Endothelial cell (in vitro differentiated cells): ENCODE results near the gene NHP2. TPM values are rescaled to one million over a fixed set of nuclear protein-coding genes. Genes with fewer than 3 reads are reported as not detected.

Source experiments
- DNase-seq: peaks from one replicate; pipeline ENCODE4 v3.0.0; 2021; ENCODE audit warnings: low spot score
- H3K27ac Mint-ChIP-seq: one replicate; pipeline ENCODE4 v1.8.0; 2021; ENCODE audit warnings: mixed read lengths, inconsistent platforms; ENCODE audit not compliant: unreplicated experiment
- H3K27me3 Mint-ChIP-seq: one replicate; pipeline ENCODE4 v1.8.0; 2021; ENCODE audit warnings: mild to moderate bottlenecking, moderate library complexity, mixed read lengths, inconsistent platforms; ENCODE audit not compliant: unreplicated experiment
- H3K36me3 Mint-ChIP-seq: one replicate; pipeline ENCODE4 v1.8.0; 2021; ENCODE audit warnings: mild to moderate bottlenecking, low read depth, mixed read lengths, inconsistent platforms; ENCODE audit not compliant: unreplicated experiment
- H3K4me1 Mint-ChIP-seq: one replicate; pipeline ENCODE4 v1.8.0; 2021; ENCODE audit warnings: mild to moderate bottlenecking, mixed read lengths, inconsistent platforms; ENCODE audit not compliant: unreplicated experiment
- H3K4me3 Mint-ChIP-seq: one replicate; pipeline ENCODE4 v1.8.0; 2021; ENCODE audit warnings: mild to moderate bottlenecking, mixed read lengths, inconsistent platforms; ENCODE audit not compliant: unreplicated experiment
- H3K9me3 Mint-ChIP-seq: one replicate; pipeline ENCODE4 v1.8.0; 2021; ENCODE audit warnings: mixed read lengths, inconsistent platforms; ENCODE audit not compliant: unreplicated experiment
- total RNA-seq: library from RNA; stranded (reverse); fragmentation: NEBNext Ultra II Directional; extraction: Animal tissue kit (Norgen Biotek cat#: 25700); gene quantifications from one replicate; pipeline ENCODE4 v1.2.1, GENCODE V29; 2021; ENCODE audit not compliant: unreplicated experiment
- TF ChIP-seq, protein P1 (sequence below): fragments of 200-600 bp; sonication (generic); IDR thresholded peaks from one replicate; pipeline ENCODE4 v1.5.0; 2021; ENCODE audit warnings: antibody characterized with exemption; ENCODE audit not compliant: unreplicated experiment

NHP2 gene
- total RNA-seq, 1 donor from 2014 or later = 84.7 TPM

DNA sequence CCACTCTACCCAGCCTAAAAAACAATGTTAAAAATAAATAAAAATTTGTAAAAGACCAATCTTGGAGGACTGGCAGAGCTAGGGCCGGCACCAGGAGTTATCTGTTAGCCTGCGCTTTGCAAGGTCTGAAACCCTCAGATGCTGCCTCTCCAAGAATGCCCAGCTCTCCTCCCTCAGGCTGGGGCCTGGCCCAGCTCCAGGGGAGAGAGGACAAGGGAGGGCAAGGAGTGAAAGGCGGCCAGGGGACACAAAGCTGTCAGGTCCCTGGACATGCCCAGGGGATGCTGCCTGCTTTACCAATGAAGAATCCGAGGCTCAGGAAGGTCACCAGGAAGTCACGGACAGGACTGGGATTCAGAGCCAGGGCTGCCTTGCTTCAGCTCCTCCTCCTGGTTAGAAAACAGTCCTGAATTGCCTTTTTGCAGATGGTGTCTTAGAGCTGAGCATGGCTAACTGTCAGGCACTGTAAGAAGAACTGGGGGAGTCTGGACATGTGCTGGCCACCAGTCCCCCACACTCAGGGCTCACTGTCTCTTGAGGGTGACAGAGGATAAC is 45.9 kb downstream of the NHP2 start:
- peaks cover 13% of the 10 kb centered on the region for H3K4me1 Mint-ChIP-seq
- peaks cover 4% of the 10 kb centered on the region for H3K27me3 Mint-ChIP-seq
- H3K9me3 Mint-ChIP-seq = no peaks in the 10 kb centered on the region
- H3K4me3 Mint-ChIP-seq = no peak overlapping the region
- TF ChIP-seq, protein P1, sequence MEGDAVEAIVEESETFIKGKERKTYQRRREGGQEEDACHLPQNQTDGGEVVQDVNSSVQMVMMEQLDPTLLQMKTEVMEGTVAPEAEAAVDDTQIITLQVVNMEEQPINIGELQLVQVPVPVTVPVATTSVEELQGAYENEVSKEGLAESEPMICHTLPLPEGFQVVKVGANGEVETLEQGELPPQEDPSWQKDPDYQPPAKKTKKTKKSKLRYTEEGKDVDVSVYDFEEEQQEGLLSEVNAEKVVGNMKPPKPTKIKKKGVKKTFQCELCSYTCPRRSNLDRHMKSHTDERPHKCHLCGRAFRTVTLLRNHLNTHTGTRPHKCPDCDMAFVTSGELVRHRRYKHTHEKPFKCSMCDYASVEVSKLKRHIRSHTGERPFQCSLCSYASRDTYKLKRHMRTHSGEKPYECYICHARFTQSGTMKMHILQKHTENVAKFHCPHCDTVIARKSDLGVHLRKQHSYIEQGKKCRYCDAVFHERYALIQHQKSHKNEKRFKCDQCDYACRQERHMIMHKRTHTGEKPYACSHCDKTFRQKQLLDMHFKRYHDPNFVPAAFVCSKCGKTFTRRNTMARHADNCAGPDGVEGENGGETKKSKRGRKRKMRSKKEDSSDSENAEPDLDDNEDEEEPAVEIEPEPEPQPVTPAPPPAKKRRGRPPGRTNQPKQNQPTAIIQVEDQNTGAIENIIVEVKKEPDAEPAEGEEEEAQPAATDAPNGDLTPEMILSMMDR = no peak
- no peak overlapping the region for H3K27ac Mint-ChIP-seq
- H3K36me3 Mint-ChIP-seq = peaks cover 8% of the 10 kb centered on the region
- no peak for DNase-seq

GRCh38 chr5:178106556-178107239 is 47.0 kb downstream of the NHP2 start:
- H3K36me3 Mint-ChIP-seq = no peaks in the 10 kb centered on the region
- TF ChIP-seq, protein P1 = no peak
- H3K4me3 Mint-ChIP-seq = no peak overlapping the region

DNA sequence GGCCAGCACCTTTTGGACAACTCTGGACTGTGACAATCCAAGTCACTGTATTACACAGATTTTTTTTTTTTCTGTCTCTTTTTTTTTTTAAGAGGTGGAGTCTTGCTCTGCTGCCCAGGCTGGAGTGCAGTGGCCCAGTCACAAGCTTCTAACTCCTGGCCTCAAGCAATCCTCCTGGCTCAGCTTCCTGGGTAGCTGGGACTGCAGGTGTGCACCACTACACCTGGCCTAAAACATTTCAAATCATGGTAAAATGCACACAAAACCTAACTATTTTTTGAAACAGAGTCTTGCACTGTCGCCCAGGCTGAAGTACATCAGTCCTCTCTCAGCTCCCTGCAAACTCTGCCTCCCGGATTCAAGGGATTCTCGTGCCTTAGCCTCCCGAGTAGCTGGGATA is 47.6 kb downstream of the NHP2 start:
- peaks cover 1% of the 10 kb centered on the region for H3K27me3 Mint-ChIP-seq
- TF ChIP-seq, protein P1 = no peak
- H3K27ac Mint-ChIP-seq = no peak overlapping the region

More at GRCh38 chr5:178106556-178107239, 47.0 kb downstream of the NHP2 start:
- no peaks in the 10 kb centered on the region for H3K9me3 Mint-ChIP-seq
- peaks cover 1% of the 10 kb centered on the region for H3K27me3 Mint-ChIP-seq
- no peak for DNase-seq
- H3K27ac Mint-ChIP-seq = no peak overlapping the region
- peaks cover 9% of the 10 kb centered on the region for H3K4me1 Mint-ChIP-seq

GRCh38 chr5:178104492-178104891 is 49.2 kb downstream of the NHP2 start:
- no peak overlapping the region for H3K4me3 Mint-ChIP-seq

More for the DNA sequence above, 47.6 kb downstream of the NHP2 start:
- H3K9me3 Mint-ChIP-seq = no peaks in the 10 kb centered on the region
- H3K4me3 Mint-ChIP-seq = no peak overlapping the region
- peaks cover 9% of the 10 kb centered on the region for H3K4me1 Mint-ChIP-seq
- H3K36me3 Mint-ChIP-seq = no peaks in the 10 kb centered on the region
- DNase-seq = no peak

DNA sequence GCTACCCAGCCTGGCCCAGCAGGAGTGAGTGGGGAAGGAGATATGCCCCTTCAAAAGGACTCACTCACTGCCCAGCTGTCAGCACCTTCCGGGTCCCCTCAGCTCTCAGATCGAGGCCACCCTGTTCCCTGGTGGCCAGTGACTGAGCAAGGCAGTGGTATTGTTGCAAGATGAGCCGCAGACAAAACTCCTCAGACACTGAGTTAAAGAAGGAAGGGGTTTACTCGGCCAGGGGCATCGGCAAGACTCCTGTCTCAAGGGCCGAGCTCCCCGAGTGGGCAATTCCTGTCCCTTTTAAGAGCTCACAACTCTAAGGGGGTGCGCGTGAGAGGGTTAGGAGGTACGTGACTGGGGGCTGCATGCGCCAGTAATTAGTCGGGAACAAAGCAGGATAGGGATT is 50.1 kb downstream of the NHP2 start:
- Mint-ChIP-seq H3K4me3 (no peak overlapping the region), H3K27ac (peak overlapping the region; percentile 74), H3K9me3 (no peaks in the 10 kb centered on the region), H3K27me3 (peaks cover 1% of the 10 kb centered on the region), H3K36me3 (no peaks in the 10 kb centered on the region), H3K4me1 (peaks cover 9% of the 10 kb centered on the region)
- TF ChIP-seq, protein P1 = no peak
- DNase-seq = no peak

More at GRCh38 chr5:178104492-178104891, 49.2 kb downstream of the NHP2 start:
- Mint-ChIP-seq H3K27me3 (peaks cover 1% of the 10 kb centered on the region), H3K27ac (no peak overlapping the region), H3K36me3 (no peaks in the 10 kb centered on the region), H3K4me1 (peaks cover 9% of the 10 kb centered on the region), H3K9me3 (no peaks in the 10 kb centered on the region)
- no peak for DNase-seq
- TF ChIP-seq, protein P1 = no peak
